Measurements from ENCODE around the gene TPP1. TPM values are rescaled to one million over a fixed set of nuclear protein-coding genes. Genes with fewer than 3 reads are reported as not detected.

TPP1 gene
- polyA plus RNA-seq, 3 donors = 112 to 123 (median 120) TPM

- DNase-seq = no peak
Measured at GRCh38 chr11:6652182-6652581, 33.0 kb upstream of the TPP1 start.

- no peak for DNase-seq
Measured at GRCh38 chr11:6650980-6651379, 31.8 kb upstream of the TPP1 start.

GRCh38 chr11:6650104-6650503 is 30.9 kb upstream of the TPP1 start:
- no peak for DNase-seq

GRCh38 chr11:6648501-6648900 is 29.3 kb upstream of the TPP1 start:
- no peak for DNase-seq

GRCh38 chr11:6647836-6648235 is 28.6 kb upstream of the TPP1 start:
- DNase-seq = no peak

GRCh38 chr11:6646918-6647679 is 27.9 kb upstream of the TPP1 start:
- DNase-seq = no peak

GRCh38 chr11:6646576-6646917 is 27.3 kb upstream of the TPP1 start:
- peak; percentile 71 for DNase-seq

- DNase-seq = no peak
Measured at GRCh38 chr11:6646071-6646470, 26.8 kb upstream of the TPP1 start.

GRCh38 chr11:6642957-6643356 is 23.7 kb upstream of the TPP1 start:
- no peak for DNase-seq

- no peak for DNase-seq
Measured at GRCh38 chr11:6640985-6641701, 21.9 kb upstream of the TPP1 start.

- DNase-seq = no peak
Measured at GRCh38 chr11:6640036-6640984, 21.1 kb upstream of the TPP1 start.

- DNase-seq = no peak
Measured at GRCh38 chr11:6638429-6638828, 19.2 kb upstream of the TPP1 start.

- DNase-seq = no peak
Measured at GRCh38 chr11:6637871-6638270, 18.6 kb upstream of the TPP1 start.

GRCh38 chr11:6636480-6636879 is 17.3 kb upstream of the TPP1 start:
- DNase-seq = no peak

- DNase-seq = no peak
Measured at GRCh38 chr11:6635082-6635932, 16.1 kb upstream of the TPP1 start.

GRCh38 chr11:6634534-6634933 is 15.3 kb upstream of the TPP1 start:
- no peak for DNase-seq

GRCh38 chr11:6633422-6634408 is 14.5 kb upstream of the TPP1 start:
- no peak for DNase-seq

- DNase-seq = no peak
Measured at GRCh38 chr11:6632116-6633073, 13.2 kb upstream of the TPP1 start.

- no peak for DNase-seq
Measured at GRCh38 chr11:6631361-6631890, 12.2 kb upstream of the TPP1 start.
